Activated CD4-positive, alpha-beta T cell treated with anti-CD3 and anti-CD28 coated beads for 4 hours (primary cell): ENCODE measurements around the gene FAM107B.
"Not testable (repeated sequence)": the region's sequence is repeated elsewhere in the genome, so short reads cannot be mapped to it uniquely, and the experiment has no call there.

ENCODE experiments used
- DNase-seq, 2 donors: peaks; one replicate each; pipeline ENCODE4 v3.0.0-alpha.2; 2020

FAM107B gene

DNA sequence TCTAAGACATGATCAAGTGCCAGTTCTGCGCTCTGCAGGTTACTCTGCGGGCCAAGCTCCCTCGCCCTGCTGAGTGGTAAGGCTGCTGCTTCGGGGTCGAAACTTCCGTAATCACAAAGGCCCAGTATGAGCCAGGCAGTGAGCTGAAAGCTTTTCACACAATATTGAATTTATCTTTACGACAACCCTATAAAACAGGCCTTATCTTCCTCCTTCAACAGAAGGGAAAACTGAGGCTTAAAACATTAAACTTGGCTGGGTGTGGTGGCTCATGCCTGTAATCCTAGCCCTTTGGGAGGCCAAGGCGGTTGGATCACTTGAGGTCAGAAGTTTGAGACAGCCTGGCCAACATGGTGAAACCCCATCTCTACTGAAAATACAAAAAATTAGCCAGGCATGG lies 83.3 kb downstream of the FAM107B start:
- no peak for DNase-seq

DNA sequence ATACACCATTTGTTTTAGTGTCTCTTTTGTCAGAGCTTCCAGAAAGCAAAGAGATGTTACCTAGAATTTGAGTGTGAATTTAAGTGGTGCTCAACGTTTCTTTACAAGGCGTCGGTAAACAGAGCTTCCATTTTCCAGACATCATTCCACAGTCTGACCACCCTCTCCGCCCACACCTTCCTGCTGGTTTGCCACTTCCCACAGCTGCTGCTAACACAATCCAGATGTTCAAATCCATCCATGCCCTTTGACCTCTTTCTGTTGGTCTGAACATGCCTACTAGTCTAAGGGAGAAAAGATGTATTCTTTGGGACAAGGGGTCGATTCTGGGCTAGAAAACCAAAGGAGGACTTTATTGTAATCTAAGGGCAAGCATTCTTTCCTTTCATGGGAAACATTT lies 86.1 kb downstream of the FAM107B start:
- DNase-seq = no peak

DNA sequence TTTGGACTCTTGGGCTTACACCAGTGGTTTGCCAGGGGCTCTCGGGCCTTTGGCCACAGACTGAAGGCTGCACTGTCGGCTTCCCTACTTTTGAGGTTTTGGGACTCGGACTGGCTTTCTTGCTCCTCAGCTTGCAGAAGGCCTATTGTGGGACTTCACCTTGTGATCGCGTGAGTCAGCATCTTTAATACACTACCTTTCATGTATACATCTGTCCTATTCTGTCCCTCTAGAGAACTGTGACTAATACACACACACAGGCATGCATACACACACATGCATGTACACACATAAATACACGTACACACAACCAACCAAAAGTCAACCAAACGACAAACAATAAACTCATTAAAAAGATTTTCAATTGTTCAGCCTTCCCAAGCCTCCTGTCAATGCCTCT lies 86.5 kb downstream of the FAM107B start:
- not testable (repeated sequence) for DNase-seq

DNA sequence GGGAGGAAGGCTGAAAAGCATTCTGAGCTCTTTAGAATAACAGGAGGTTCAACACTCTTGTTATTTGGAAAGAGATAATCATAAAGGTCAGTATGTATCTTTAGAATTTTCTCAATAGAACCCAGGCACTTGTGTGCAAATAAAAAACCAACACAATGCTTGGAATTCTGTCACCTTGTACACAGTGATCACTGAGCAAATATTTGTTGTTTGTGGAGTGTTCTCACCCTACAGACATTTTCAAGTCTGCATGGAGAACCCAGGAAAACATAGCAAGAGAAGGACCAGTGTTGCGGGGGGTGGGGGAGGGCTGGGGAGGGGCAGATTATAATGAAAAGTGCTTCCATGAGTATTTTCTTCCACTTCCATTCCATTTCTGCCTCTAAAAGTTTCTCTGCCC lies 87.4 kb downstream of the FAM107B start:
- DNase-seq = no peak

DNA sequence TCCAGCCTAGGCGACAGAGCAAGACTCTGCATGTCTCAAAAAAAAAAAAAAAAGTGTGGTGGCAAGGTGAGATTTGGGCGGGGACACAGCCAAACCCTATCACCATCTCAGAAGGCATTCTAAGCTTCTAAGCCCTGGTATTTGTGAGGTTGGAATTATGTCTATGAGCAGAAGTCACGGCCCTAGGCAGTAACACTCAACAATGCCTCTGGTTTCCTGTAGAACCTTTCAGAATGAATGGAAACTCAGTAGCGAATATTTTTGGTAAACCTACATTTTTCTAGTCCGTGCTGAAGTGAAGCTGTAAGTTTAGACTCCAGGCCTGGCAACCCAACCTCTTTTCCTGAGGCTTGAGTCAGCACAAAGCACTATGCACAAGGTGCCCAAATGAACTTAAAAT lies 88.3 kb downstream of the FAM107B start:
- no peak for DNase-seq

DNA sequence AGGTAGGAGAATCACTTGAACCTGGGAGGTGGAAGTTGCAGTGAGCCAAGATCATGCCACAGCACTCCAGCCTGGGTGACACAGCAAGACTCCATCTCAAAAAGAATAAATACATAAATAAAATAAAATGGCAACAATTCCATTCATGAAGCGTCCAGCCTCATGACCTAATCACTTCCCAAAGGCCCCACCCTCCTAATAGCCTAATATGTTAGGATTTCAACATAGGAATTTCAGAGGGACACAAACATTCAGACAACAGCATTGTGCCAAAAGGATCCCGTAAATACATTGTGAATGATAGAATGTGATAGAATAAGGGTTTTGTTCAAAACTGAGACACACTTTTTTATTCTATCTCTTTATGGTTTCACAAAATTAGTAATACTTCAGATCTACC lies 90.3 kb downstream of the FAM107B start:
- DNase-seq = no peak

DNA sequence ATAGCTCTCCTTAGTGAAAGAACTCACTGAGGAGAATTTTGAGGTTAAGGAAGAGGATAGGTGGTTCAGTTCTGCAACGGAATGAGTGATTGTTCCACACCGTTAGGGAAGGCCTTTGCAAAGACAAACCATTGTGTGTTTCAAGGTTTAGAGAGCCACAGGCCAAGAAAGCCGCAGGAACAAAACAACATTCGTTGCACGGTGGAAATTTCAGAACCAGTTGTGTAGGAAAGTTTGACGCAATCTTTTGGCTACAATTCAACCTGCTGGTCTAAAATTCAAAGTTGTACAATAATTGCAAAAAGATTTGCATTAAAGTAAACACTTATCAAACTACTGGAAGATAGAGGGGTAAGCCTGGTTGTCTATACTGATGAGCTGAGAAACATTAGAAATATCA lies 91.4 kb downstream of the FAM107B start:
- no peak for DNase-seq

DNA sequence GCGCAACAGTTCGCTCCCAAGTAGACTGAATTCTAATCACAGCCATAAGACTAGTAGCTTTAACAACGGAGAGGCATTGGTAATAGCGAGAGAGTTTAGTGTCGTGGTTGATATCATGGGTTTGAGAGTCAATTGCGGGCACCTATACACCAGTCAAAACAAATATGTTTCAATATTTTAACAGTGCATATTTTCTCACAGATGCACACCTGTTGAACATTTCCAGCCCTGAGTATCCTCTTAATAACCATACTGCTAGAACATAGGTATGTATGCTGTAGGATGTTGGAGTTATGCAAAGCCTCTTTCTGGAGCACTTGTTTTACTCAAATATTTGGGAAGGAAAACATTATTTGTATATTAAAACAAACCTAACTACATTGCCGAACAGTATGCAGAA lies 92.9 kb downstream of the FAM107B start:
- DNase-seq = no peak

DNA sequence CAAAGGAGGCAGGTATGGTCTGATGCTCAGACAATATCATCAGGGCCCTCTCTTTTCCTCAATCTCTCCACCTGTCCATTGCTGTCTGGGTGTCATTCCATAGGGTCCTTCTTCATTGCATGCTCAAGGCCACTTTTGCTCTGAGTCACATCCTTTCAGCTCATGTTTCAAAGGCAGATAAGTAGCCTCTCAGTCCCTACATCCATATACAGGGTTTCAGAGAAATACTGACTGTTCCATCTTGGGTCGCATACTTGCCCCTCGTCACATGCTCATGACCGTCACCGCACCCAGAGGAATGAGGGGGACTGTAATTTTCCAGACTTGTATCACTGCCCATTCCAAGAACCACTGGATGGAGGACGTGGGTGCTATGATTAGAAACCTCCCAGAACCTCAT lies 93.4 kb downstream of the FAM107B start:
- DNase-seq = no peak

DNA sequence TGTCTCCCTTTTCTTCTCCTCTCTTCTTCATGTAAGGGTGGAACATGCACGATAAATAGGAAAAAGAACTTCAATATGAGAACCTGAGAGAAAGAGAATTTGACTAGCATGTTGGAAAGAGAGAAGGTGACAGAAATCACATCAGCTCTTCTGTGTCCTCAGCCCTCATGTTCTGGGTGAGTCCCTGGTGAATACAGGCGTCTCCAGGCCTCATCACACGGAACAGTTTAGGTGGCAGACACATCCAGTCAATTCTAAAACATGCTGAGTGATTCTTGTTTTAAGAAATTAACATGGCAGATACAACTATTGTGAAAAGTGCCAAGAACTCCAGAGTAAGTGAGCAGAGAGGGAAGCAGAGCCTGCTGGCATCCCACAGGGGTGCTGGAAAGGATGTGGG lies 96.1 kb downstream of the FAM107B start:
- no peak for DNase-seq

DNA sequence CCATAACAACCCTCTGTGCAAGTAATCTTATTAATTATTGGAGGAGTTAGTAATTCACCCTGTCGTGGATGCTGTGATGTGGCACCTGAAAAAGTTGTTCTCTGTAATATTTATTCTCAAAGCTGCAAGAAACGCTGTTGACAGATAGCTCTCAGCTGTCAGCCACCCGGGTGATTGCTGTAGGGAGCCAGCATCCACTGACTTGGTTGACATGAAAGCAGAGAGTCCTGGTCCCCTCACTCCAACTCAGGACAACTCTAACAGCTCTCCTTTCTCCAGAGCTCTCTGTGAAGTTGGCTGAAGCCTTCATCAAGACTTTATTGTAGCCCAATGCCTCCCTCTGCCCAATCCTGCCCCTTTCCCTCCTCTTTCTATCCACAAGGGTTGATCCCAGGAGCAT lies 98.0 kb downstream of the FAM107B start:
- DNase-seq = no peak

DNA sequence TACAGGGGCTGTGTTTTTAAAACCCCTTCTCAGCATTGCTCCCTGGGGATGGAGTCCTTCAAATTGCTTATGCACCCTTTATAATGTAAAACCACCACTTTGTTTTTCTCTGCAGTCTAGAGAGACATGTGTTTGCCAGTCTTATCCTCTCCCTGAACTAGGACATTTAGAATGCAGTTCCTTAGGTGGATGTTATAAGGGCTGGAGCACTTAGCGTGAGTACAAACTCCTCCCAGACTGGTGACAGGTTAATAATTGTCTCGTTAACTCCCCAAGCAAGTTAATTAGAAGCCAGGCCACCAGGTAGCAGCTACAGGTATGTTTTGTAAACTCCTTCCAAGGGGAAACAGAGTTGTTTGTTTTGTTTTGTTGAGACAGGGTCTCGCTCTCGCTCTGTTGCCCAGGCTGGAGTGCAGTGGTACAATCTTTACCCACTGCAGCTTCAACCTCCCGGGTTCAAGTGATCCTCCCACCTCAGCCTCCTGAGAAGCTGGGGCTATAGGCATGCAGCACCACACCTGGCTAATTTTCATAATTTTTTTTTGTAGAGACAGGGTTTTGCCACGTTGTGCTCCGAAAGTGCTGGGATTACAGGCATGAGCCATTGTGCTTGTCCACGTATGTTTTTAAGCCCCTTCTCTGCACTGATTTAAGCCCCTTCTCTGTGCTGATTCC lies 100.2 kb downstream of the FAM107B start:
- DNase-seq = no peak

DNA sequence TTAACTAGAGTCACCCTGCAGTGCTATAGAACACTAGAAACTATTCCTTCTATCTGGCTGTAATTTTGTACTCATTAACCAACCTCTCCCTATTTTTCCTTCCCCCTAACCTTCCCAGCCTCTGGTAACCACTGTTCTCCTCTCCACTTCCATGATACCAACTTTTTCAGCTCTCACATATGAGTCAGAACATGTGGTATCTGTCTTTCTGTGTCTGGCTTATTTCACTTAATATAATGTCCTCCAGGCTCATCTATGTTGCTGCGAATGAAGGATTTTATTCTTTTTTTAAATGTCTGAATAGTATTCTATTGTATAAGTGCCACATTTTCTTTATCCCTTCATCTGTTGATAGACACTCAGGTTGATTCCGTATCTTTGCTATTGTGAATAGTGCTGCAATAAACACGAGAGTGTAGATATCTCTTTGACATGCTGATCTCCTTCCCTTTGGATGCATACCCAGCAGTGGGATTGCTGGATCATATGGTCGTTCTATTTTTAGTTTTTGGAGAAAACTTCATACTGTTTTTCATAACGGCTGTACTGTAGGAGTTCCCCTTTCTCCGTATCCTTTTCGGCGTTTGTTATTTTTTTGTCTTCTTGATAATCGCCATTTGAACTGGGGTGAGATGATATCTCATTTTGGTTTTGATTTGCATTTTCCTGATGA lies 101.4 kb downstream of the FAM107B start:
- no peak for DNase-seq

DNA sequence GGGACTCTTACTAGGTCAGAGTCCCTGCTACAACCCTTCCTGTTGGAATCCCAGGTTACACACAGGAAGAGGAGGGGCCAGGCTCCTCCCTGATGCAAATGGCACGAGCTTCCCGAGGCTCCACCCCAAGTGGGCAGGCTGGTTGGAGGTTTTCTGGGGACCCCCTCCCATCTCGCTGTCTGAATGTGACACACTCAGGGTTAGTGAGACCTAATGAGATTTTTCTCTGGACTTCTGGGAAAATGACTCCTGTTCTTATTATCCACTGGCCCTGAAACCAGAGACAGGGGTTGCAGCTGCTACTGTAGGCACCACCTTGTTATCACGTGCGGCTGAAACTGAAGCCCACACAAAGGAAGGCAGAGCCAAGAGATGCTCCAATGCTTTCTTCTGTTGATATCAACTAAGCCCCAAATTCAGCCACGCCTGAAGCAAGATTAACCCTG lies 103.3 kb downstream of the FAM107B start:
- DNase-seq = no peak

DNA sequence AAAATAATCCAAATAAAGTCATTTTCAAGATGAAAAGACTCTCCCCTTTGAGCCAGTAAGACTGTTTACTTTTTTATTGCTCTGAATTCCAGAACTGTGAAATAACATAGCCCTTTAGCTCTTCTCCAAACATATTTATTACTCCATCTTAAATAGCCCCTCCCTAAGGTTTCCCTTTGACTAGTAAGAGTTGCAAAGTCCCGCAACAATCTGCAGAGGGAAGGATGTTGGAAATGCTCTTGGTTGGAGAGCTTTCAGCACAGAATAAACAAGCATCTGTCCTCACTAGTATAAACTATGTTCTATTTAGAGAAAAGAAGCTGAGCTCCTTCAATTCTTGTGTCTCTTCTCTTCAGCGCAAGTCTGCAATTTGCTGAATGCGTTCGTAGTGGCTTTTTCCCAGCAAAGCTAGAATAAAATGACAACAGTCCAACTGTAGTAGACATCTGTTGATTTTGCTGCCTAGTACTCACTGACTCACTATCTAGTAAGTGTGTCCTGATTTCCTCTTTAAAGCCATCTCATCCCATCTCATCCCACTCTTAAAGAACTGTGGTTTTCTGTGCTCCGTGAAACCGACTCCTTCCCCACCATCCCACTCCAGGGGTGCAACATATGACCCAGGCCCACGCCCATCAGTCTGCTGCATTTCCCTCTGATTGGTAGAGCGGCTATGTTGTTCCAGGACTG lies 104.0 kb downstream of the FAM107B start:
- DNase-seq = no peak

DNA sequence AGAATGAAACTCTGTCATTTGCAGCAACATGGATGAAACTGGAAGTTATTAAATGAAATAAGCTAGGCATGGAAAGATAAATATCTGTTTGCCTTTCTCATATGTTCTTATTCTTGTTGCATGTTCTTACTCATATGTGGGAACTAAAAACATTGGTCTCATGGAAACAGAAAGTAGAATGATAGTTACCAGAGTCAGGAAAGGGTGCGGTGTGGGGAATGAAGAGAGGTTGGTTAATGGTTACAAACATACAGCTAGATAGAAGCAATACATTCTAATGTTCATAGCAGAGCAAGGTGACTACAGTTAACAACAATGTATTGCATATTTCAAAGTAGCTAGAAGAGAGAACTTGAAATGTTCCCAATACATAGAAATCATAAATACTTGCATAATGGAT lies 105.1 kb downstream of the FAM107B start:
- no peak for DNase-seq

DNA sequence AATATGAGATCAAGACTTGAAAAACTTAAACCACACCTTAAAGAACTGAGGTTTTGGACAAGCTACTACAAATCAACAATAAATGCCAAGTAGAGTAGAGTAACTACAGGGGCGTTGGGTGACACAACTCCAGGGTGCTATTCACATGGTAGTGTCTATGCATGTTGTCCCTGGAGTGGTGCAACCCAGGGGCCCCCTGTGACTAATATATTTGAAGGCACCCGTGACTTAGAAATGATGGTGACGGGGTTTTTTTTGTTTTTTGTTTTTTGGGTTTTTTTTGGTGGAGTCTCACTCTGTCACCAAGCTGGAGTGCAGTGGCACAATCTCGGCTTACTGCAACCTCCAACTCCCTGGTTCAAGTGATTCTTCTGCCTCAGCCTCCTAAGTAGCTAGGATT lies 106.9 kb downstream of the FAM107B start:
- no peak for DNase-seq

DNA sequence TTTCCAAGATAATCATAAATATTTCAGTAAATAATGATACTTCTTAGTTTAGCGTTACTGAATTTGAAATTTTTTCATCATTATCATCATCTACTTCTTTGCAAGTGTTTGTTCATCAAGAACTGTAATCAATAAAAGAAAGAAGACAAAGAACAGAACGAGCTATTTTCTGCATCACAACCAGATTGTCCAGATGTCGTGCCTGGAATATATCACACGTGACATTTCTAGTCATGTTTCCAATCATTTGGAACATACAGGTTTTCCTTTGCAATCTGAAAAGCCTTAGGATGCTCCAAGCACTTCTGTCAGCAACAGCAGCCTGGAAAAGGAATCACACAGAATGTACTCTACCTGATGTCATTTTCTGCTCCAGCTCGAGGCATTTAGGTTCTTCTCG lies 107.4 kb downstream of the FAM107B start:
- no peak for DNase-seq

DNA sequence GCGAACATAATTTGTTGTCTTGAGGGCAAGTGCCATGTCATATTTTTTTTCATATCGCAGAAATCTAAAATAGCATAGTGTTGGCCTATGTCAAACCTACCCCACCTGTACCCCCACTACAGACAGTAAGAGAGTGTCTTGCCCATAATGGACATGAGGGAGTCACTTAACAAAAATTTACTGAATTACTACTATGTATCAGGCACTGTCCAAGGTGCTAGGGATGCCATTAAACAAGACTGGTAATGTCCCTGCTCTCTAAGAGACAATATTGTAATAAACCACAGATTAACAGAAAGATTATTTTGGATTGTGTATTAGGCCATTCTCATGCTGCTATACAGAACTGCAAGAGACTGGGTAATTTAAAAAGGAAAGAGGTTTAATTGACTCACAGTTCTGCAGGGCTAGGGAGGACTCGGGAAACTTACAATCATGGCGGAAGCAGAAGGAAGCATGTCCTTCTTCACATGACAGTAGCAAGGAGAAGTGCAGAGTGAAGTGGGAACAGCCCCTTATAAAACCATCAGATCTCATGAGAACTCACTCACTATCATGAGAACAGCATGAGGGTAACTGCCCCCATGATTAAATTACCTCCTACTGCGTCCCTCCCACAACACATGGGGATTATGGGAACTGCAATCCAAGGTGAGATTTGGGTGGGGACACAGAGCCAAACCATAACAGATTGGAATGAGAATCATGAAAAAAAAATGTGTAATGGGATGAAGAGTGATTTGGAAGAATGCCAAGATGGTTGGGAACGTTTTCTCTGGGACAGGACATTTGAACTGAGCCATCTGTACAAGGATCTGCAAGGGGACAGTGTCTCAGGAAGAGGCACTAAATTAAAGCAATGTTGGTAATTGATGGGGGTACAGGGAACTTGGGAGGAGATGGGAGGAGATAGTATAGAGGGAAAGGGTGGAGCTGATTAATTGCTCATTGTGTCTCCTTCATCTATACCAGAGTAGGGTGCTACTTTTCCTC lies 108.5 kb downstream of the FAM107B start:
- no peak for DNase-seq

DNA sequence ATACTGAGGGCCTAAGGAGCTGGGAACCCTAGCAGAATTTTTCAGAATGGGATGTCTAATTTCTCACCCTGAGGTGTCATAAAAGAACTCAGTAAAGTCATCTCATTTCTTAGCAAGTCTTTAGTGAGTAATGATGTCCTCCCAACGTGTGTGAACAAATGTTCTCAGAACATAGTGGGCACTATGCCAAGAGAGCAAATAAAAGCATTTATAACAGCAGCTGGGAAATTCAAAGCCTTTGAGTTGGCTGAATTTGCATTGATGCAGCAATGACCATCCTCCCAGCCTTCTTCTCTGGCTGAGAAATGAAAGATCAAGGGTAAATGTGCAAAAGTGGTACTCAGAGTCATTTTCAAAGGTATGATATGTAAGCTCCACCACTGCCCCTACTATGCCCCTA lies 109.4 kb downstream of the FAM107B start:
- no peak for DNase-seq

DNA sequence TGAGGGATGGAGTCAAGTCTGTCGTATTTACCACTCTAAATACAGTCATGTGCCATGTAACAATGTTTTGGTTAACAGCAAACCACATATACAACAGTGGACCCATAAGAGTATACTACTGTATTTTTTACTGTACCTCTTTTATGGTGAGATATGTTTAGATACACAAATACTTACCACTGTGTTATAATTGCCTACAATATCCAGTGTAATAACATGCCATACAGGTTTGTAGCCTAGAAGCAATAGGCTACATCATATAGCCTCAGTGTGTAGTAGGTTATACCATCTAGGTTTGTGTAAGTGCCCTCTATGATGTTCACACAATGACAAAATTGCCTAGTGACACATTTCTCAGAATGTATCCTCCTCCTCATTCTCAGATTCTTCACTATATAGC lies 110.4 kb downstream of the FAM107B start:
- no peak for DNase-seq

DNA sequence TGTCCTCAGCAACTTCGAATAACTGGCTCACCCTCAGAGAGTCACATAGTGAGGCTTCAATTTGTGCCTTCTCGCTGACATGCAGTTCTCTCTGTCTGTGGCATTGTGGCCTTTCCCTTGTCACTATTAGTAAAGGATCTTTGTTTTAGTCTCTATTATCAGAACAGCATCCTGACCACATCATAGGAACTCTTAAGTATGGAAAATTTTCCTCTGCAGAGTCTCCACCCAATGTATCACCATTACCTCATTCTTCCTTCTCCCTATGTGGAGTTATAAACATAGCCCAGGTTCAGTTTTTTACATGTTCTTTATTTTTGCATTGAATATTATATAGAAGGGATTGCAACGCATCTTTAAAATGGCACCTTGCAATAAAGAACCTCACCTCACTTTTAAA lies 112.9 kb downstream of the FAM107B start:
- no peak for DNase-seq

DNA sequence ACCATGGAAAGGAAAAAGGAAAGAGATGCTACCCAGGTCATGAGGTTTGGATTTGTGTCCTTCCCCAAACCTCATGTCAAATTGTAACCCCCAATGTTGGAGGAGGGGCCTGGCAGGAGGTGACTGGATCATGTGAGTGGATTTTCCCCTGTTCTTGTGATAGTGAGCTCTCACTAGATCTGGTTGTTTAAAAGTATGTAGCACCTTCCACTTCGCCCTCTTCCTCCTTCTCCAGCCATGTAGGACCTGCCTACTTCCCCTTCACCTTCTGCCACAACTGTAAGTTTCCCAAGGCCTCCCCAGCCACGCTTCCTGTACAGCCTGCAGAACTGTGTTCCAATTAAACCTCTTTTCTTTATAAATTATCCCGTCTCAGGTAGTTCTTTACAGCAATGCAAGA lies 113.9 kb downstream of the FAM107B start:
- no peak for DNase-seq
